GM18499 (cell line): ENCODE data around the gene NCAM2.
"Not testable (repeated sequence)": the region's sequence is repeated elsewhere in the genome, so short reads cannot be mapped to it uniquely, and the experiment has no call there.

Source experiments
- ATAC-seq: cut with Tn5 transposase; IDR thresholded peaks from one replicate; pipeline ENCODE4 v1.9.1; 2021; ENCODE audit warnings: moderate number of reproducible peaks; ENCODE audit not compliant: insufficient read depth, unreplicated experiment

The NCAM2 gene

GRCh38 chr21:21401444-21401843, 403.2 kb downstream of the NCAM2 start:
- ATAC-seq = no peak

GRCh38 chr21:21402187-21402586, 404.0 kb downstream of the NCAM2 start:
- not testable (repeated sequence) for ATAC-seq

DNA sequence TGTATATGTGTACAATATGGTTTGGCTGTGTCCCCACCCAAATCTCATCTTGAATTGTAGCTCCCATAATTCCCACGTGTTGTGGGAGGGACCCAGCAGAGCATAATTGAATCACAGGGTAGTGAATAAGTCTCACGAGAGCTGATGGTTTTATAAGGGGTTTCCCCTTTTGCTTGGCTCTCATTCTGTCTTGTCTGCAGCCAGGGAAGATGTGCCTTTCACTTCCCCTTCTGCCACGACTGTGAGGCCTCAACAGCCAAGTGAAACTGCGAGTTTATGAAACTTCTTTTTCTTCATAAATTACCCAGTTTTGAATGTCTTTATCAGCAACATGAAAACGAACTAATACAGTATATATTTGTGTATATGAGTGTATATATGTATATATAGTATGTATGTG, 406.1 kb downstream of the NCAM2 start:
- not testable (repeated sequence) for ATAC-seq

- no peak for ATAC-seq
These were observed 408.7 kb downstream of the NCAM2 start for GRCh38 chr21:21406921-21407320.

DNA sequence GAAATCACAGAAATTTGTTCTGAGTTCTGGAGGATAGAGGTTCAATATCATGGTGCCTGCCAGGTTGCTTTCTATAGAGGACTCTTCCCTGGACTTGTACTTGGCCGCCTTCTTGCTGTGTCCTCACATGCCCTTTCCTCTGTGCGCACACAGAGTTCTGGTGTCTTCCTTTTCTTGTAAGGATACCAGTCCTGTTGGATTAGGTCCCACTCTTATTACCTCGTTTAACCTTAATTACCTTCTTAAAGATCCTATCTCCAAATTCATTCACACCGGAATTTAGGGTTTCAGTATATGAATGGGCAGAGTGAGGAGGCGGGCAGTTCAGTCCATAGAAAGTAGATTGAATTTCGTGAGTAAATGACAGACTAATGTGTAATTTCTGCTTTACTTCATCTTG, 413.9 kb downstream of the NCAM2 start:
- no peak for ATAC-seq

GRCh38 chr21:21415741-21416140, 417.5 kb downstream of the NCAM2 start:
- no peak for ATAC-seq

DNA sequence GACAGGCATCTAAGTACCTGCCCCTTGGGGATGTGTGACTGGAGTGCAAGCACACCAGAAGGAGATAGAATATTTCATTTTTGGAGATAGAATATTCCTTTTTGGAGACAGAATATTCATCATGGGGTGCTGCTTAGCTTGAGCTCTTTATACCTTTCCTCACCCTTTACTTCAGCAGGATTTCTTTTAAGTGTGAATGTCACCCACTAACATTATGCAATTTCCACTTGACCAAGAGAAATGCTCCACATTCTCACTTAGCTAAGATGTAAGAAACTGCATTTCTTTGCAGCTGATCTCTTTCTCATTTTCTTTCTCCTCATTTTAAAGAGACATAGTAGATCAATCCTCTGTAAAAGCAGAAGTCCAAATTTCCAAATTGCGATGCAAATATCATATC, 436.7 kb downstream of the NCAM2 start:
- ATAC-seq = no peak

GRCh38 chr21:21436012-21436534, 437.9 kb downstream of the NCAM2 start:
- no peak for ATAC-seq

DNA sequence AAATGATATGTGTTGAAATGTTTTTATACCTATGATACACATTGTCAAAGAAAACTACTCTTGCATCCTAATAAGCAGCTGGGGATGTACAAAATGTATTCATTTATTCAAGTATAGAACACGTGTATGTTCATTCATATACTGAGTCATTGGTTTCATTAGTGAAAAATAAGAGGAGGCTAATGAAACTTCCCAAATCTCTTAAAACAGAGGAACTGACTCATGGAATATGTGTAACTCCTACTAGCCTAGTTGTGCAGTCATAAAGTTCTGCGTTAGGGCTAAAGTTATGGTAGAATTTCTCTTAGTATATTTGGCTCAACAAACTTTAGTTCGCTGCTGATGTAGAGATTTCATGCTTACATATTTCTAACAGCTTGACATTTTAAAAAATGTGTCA, 441.6 kb downstream of the NCAM2 start:
- ATAC-seq = no peak

DNA sequence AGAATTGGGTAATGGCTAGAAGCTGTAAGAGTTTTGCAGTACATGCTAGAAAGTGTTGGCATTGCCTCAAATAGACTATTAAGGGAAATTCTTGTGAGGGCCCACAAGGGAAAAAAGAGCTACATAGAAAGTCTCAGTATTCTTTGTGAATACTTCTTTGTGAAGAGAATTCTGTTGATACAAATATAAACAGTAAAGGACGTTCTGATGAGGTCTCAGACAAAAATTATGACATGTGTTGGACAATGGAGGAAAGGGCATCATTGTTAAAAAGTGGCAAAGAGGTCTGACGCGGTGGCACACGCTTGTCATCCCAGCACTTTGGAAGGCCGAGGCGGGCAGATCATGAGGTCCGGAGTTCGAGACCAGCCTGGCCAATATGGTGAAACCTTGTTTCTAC, 458.9 kb downstream of the NCAM2 start:
- no peak for ATAC-seq

- no peak for ATAC-seq
These were observed 460.0 kb downstream of the NCAM2 start for GRCh38 chr21:21458124-21458631.

- no peak for ATAC-seq
These were observed 462.8 kb downstream of the NCAM2 start for GRCh38 chr21:21460979-21461378.

DNA sequence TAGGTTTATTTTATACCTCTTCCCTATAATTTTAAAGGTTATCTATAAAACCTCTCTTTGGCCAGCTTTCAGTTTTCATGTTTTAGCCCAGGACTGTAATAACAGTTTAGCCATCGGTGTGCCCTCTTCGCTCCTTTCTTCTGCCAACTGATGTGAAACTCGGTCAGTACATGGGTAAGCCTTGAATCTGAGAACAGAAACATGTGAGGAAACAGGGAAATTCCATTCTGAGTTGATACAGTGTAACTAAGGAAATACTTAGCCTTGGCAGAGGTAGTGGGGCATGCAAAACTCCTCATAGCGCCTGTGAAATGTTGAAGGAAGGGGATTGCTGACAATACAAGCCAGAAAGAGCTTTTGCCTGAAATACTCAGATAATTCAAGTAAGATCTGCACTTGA, 465.2 kb downstream of the NCAM2 start:
- ATAC-seq = no peak

GRCh38 chr21:21464684-21465083, 466.5 kb downstream of the NCAM2 start:
- no peak for ATAC-seq

DNA sequence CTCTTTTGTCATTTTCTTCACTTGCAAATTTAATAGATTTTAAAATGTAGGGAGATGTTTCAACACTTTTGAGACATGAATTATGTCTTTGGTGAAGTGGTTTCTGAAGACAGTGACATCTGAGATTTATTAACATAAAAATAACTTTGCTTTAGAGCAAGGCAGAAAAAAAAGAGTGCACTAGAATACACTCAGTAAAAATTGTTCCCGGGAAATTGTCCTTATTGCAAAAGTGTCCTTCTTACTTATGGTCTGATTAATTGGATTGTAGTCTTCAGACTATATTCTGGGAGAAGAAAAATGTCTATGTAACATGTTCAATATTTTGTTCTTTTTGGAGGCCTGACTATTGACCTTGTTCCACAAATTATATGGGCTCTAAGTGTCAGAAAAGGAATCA, 468.5 kb downstream of the NCAM2 start:
- no peak for ATAC-seq

GRCh38 chr21:21468003-21468402, 469.8 kb downstream of the NCAM2 start:
- ATAC-seq = no peak

GRCh38 chr21:21481239-21481638, 483.0 kb downstream of the NCAM2 start:
- ATAC-seq = no peak

GRCh38 chr21:21508859-21509258, 510.6 kb downstream of the NCAM2 start:
- ATAC-seq = no peak

GRCh38 chr21:21530680-21531079, 532.5 kb downstream of the NCAM2 start:
- ATAC-seq = no peak

DNA sequence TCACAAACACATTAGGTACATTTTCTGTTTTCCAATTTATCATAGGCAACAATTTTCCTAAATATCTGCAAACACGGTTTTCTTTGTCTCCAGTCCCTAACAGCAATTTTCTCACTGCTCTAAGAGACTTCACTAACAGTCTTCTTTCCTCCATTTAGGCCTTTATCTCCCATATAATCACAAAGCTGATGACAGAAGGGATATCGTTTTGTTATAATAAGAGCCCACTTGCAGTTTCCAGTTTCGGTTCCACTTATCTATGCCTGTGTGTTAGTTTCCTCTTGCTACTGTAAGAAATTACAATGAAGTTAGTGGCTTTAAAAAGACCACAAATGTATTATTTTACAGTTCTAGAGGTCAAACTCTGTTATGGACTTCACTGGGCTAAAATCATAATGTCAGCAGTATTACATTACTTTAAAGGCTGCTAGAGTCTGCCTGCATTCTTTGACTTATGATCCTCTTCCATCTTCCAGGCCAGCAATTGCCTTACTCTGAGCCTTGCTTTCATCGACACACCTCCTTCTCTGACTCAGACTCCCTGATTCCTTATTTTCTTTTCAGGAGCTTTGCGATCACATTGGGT, 549.3 kb downstream of the NCAM2 start:
- ATAC-seq = no peak

- ATAC-seq = no peak
These were observed 561.3 kb downstream of the NCAM2 start for GRCh38 chr21:21559285-21560045.
